H1 (cell line): ENCODE results near the gene ODAD3. TPM values are rescaled to one million over a fixed set of nuclear protein-coding genes. Genes with fewer than 3 reads are reported as not detected.

Experiments
- CTCF ChIA-PET: fragments of 300-600 bp; sonication (Branson Sonifier 250); formaldehyde crosslinking; loops from one replicate; lab custom pipeline; 2021; ENCODE audit not compliant: partially characterized antibody; lab: Charles Lee
- POLR2A ChIA-PET: fragments of 300-600 bp; sonication (Branson Sonifier 250); formaldehyde crosslinking; loops from one replicate; lab custom pipeline; 2021; ENCODE audit warnings: inconsistent platforms; ENCODE audit not compliant: partially characterized antibody; lab: Charles Lee
- DNase-seq, 2 experiments: peaks; one replicate each; pipeline versions ENCODE4 v3.0.0 to v3.0.0-alpha.2; 2010 to 2022; ENCODE audit warnings: low spot score in 2 of 2, low read depth in 1 of 2, mixed read lengths in 1 of 2
- FAIRE-seq: peaks from 2 replicates; lab custom pipeline; 2011; peaks lifted over from hg19 to GRCh38; lab: Jason Lieb, UNC
- H2AFZ ChIP-seq: 2 replicates; pipeline ENCODE4 v1.8.1; 2012; ENCODE audit warnings: low read length, inconsistent platforms
- H2AK5ac ChIP-seq: 2 replicates; pipeline ENCODE4 v1.6.1; 2013; ENCODE audit warnings: low read depth, low read length
- H2BK120ac ChIP-seq: replicated peaks from 2 replicates; pipeline ENCODE3; 2013; ENCODE audit warnings: low read depth, low read length, inconsistent platforms
- H2BK12ac ChIP-seq: 2 replicates; pipeline ENCODE4 v1.6.1; 2013; ENCODE audit warnings: low read depth, low read length
- H2BK15ac ChIP-seq: 2 replicates; pipeline ENCODE4 v1.6.1; 2013; ENCODE audit warnings: low read length
- H2BK20ac ChIP-seq: 2 replicates; pipeline ENCODE4 v1.6.1; 2013; ENCODE audit warnings: low read length
- H2BK5ac ChIP-seq: 2 replicates; pipeline ENCODE4 v1.6.1; 2013; ENCODE audit warnings: low read depth, low read length
- H3K14ac ChIP-seq: 2 replicates; pipeline ENCODE4 v1.6.1; 2013; ENCODE audit warnings: inconsistent platforms; ENCODE audit not compliant: insufficient read length
- H3K18ac ChIP-seq: 2 replicates; pipeline ENCODE4 v1.6.1; 2013; ENCODE audit warnings: low read length; ENCODE audit errors: extremely low read depth
- H3K23ac ChIP-seq: 2 replicates; pipeline ENCODE4 v1.6.1; 2013; ENCODE audit warnings: inconsistent platforms; ENCODE audit not compliant: insufficient read length
- H3K23me2 ChIP-seq: 2 replicates; pipeline ENCODE4 v1.6.1; 2013; ENCODE audit warnings: low read depth, low read length
- H3K27ac ChIP-seq: 2 replicates; pipeline ENCODE4 v1.6.1; 2011; ENCODE audit warnings: low read depth, low read length, inconsistent platforms
- H3K27me3 ChIP-seq, 4 experiments: replicated peaks in 1 of 4; 1 replicate in 1 of 4; 2 replicates in 3 of 4; pipeline versions ENCODE4 v1.6.1 to v1.8.1; 2011 to 2013; ENCODE audit warnings: low read length in 3 of 4, mild to moderate bottlenecking in 3 of 4, inconsistent platforms in 2 of 4, mixed read lengths in 2 of 4, moderate library complexity in 1 of 4; ENCODE audit not compliant: control insufficient read depth in 3 of 4, insufficient read depth in 3 of 4; ENCODE audit errors: extremely low read depth in 1 of 4
- H3K36me3 ChIP-seq, 4 experiments: 2 replicates each; pipeline versions ENCODE4 v1.6.1 to v1.8.1; 2011 to 2013; ENCODE audit warnings: mild to moderate bottlenecking in 4 of 4, low read length in 3 of 4, moderate library complexity in 2 of 4, control low read depth in 1 of 4, inconsistent platforms in 1 of 4; ENCODE audit not compliant: insufficient read depth in 4 of 4, control insufficient read depth in 2 of 4
- H3K4ac ChIP-seq: replicated peaks from 2 replicates; pipeline ENCODE3; 2013; ENCODE audit warnings: low read length, low read depth, mixed read lengths, inconsistent platforms; ENCODE audit not compliant: insufficient read length
- H3K4me1 ChIP-seq, 4 experiments: replicated peaks in 1 of 4; 1 replicate in 1 of 4; 2 replicates in 3 of 4; pipeline versions ENCODE4 v1.6.1 to v1.8.1; 2011 to 2013; ENCODE audit warnings: low read length in 3 of 4, inconsistent platforms in 2 of 4, mixed read lengths in 1 of 4; ENCODE audit not compliant: insufficient read depth in 4 of 4, control insufficient read depth in 3 of 4
- H3K4me2 ChIP-seq, 2 experiments: 2 replicates each; pipeline versions ENCODE4 v1.6.1 to v1.8.1; 2011 to 2013; ENCODE audit warnings: low read depth in 2 of 2, low read length in 2 of 2, control low read depth in 1 of 2, inconsistent platforms in 1 of 2, mild to moderate bottlenecking in 1 of 2; ENCODE audit not compliant: insufficient read depth in 1 of 2
- H3K4me3 ChIP-seq, 4 experiments: fragments of 200-600, 300-600 bp in 1 of 4; sonication (generic), shearing (Covaris generic), sonication (Bioruptor Twin) in 1 of 4; 2 replicates each; pipeline versions ENCODE4 v1.5.1 to v1.8.1; 2011 to 2016; ENCODE audit warnings: low read length in 4 of 4, low read depth in 3 of 4, control low read depth in 2 of 4, inconsistent platforms in 2 of 4, mild to moderate bottlenecking in 2 of 4, mixed read lengths in 1 of 4, moderate library complexity in 1 of 4; ENCODE audit not compliant: insufficient read depth in 2 of 4; ENCODE audit errors: extremely low read depth in 1 of 4
- H3K56ac ChIP-seq: replicated peaks from 2 replicates; pipeline ENCODE3; 2013; ENCODE audit warnings: low read depth, mild to moderate bottlenecking, mixed read lengths, low read length, inconsistent platforms; ENCODE audit not compliant: insufficient read length
- H3K79me1 ChIP-seq: 2 replicates; pipeline ENCODE4 v1.6.1; 2013; ENCODE audit warnings: low read depth, low read length, control low read depth
- H3K79me2 ChIP-seq, 2 experiments: 2 replicates each; pipeline versions ENCODE4 v1.6.1 to v1.8.1; 2012 to 2013; ENCODE audit warnings: low read length in 2 of 2, mild to moderate bottlenecking in 2 of 2, inconsistent platforms in 1 of 2; ENCODE audit not compliant: insufficient read depth in 2 of 2, control insufficient read depth in 1 of 2
- H3K9ac ChIP-seq, 4 experiments: replicated peaks in 1 of 4; 1 replicate in 1 of 4; 2 replicates in 3 of 4; pipeline versions ENCODE4 v1.6.1 to v1.8.1; 2011 to 2013; ENCODE audit warnings: low read depth in 3 of 4, low read length in 3 of 4, control low read depth in 2 of 4, mild to moderate bottlenecking in 2 of 4, moderate library complexity in 2 of 4, inconsistent platforms in 1 of 4; ENCODE audit errors: extremely low read depth in 1 of 4
- H3K9me3 ChIP-seq, 2 experiments: 2 replicates each; pipeline versions ENCODE4 v1.6.1 to v1.8.1; 2012 to 2013; ENCODE audit warnings: mild to moderate bottlenecking in 2 of 2, moderate library complexity in 2 of 2, control low read depth in 1 of 2, inconsistent platforms in 1 of 2, low read depth in 1 of 2, low read length in 1 of 2, mixed read lengths in 1 of 2; ENCODE audit not compliant: insufficient read depth in 2 of 2
- H4K20me1 ChIP-seq, 2 experiments: replicated peaks in 1 of 2; 2 replicates each; pipeline versions ENCODE3 to v1.8.1; 2011 to 2013; ENCODE audit warnings: inconsistent platforms in 2 of 2, low read length in 2 of 2, mild to moderate bottlenecking in 1 of 2; ENCODE audit not compliant: insufficient read depth in 2 of 2, control insufficient read depth in 1 of 2
- H4K5ac ChIP-seq: 2 replicates; pipeline ENCODE4 v1.6.1; 2013; ENCODE audit warnings: low read length, low read depth, mixed read lengths, inconsistent platforms; ENCODE audit not compliant: insufficient read length
- H4K8ac ChIP-seq: 2 replicates; pipeline ENCODE4 v1.8.0; 2013; ENCODE audit warnings: mild to moderate bottlenecking, moderate library complexity, low read length, inconsistent platforms; ENCODE audit not compliant: insufficient read depth; ENCODE audit errors: extremely low read depth
- H4K91ac ChIP-seq: replicated peaks from 2 replicates; pipeline ENCODE3; 2013; ENCODE audit warnings: low read length, mixed read lengths, inconsistent platforms; ENCODE audit not compliant: insufficient read length
- ASH2L ChIP-seq: fragments of 200-600, 300-600 bp; sonication (generic); IDR thresholded peaks from one replicate; pipeline ENCODE4 v1.7.1; 2017; ENCODE audit warnings: low read length
- ATF2 ChIP-seq: IDR thresholded peaks from 2 replicates; pipeline ENCODE4 v1.6.1; 2012; ENCODE audit warnings: low read length, inconsistent platforms
- CBX5 ChIP-seq: fragments of 300-800, 300-1000 bp; sonication (generic); IDR thresholded peaks from 2 replicates; pipeline ENCODE4 v1.7.1; 2016; ENCODE audit warnings: antibody characterized with exemption, low read length, low read depth
- CEBPB ChIP-seq: IDR thresholded peaks from 2 replicates; pipeline ENCODE4 v1.6.1; 2012; ENCODE audit warnings: low read depth, low read length
- CHD1 ChIP-seq: IDR thresholded peaks from 2 replicates; pipeline ENCODE4 v1.6.1; 2012; ENCODE audit warnings: low read depth, low read length, improper control_type of control experiment
- CHD2 ChIP-seq: IDR thresholded peaks from 2 replicates; pipeline ENCODE4 v1.6.1; 2012; ENCODE audit warnings: low read length, improper control_type of control experiment
- EGR1 ChIP-seq: IDR thresholded peaks from 2 replicates; pipeline ENCODE4 v1.6.1; 2011; ENCODE audit warnings: low read depth, low read length, borderline replicate concordance
- GTF2F1 ChIP-seq: IDR thresholded peaks from 2 replicates; pipeline ENCODE4 v1.6.1; 2012; ENCODE audit warnings: low read depth, low read length, improper control_type of control experiment, borderline replicate concordance
- POLR2A ChIP-seq, 2 experiments: IDR thresholded peaks; 1 replicate in 1 of 2; 2 replicates in 1 of 2; pipeline ENCODE4 v1.6.1; 2011; ENCODE audit warnings: low read depth in 2 of 2, low read length in 2 of 2, mild to moderate bottlenecking in 2 of 2; ENCODE audit errors: control extremely low read depth in 1 of 2
- RFX5 ChIP-seq: IDR thresholded peaks from 2 replicates; pipeline ENCODE4 v1.6.1; 2011; ENCODE audit warnings: low read depth, low read length, improper control_type of control experiment, borderline replicate concordance
- TBP ChIP-seq: IDR thresholded peaks from 2 replicates; pipeline ENCODE4 v1.6.1; 2011; ENCODE audit warnings: low read depth, low read length, improper control_type of control experiment
- WGBS, 2 experiments: shearing (Covaris generic) in 1 of 2; methylation state at CpG; one replicate each; pipeline versions ENCODE4 v1.1.6 to v1.1.7; 2013 to 2015; ENCODE audit warnings: low lambda C conversion rate in 2 of 2, mixed read lengths in 2 of 2, inconsistent platforms in 1 of 2, low coverage in 1 of 2, missing lambda C conversion rate in 1 of 2; ENCODE audit not compliant: insufficient replicate concordance in 2 of 2, insufficient coverage in 1 of 2, insufficient read length in 1 of 2; ENCODE audit errors: extremely low coverage in 1 of 2, missing lambda C conversion rate in 1 of 2; 5-methylcytosine and 5-hydroxymethylcytosine counted together
- polyA plus RNA-seq, 7 experiments: library from polyadenylated mRNA; depleted of rRNA in 3 of 7; stranded (reverse) in 5 of 7; unstranded in 2 of 7; fragments of >200 nt in 5 of 7; fragments of 200-250 nt in 2 of 7; gene quantifications; 1 replicate in 5 of 7; 2 replicates in 1 of 7; 4 replicates in 1 of 7; pipeline versions ENCODE4 v1.2.1 to v1.2.3, GENCODE V29; 2011 to 2013; ENCODE audit warnings: missing spikeins in 2 of 7, mixed read lengths in 2 of 7
- total RNA-seq: library from RNA; stranded (reverse); fragmentation: NEBNext Ultra II Directional; extraction: Animal tissue kit (Norgen Biotek cat#: 25700); gene quantifications from 2 replicates; pipeline ENCODE4 v1.2.1, GENCODE V29; 2021

ODAD3 gene
- total and polyA plus RNA-seq, 2 of the 8 experiments (the other 6 are each of a cell fraction or from before 2014, with no cell fraction given): 2.1 to 2.2 TPM

GRCh38 chr19:11374433-11375142 lies 60.3 kb downstream of the ODAD3 start, which contains the start of gene SWSAP1:
SWSAP1 (plus strand) TSS chr19:11374666; CDS start chr19:11374681, 15 bp downstream.
- H3K9me3 ChIP-seq: no peaks in the 10 kb centered on the region
- peaks cover 0 to 2% of the 10 kb centered on the region in 2 experiments for H4K20me1 ChIP-seq
- peak within 1 kb of the TSS; percentile 14 to 95 (median 90) for H3K9ac ChIP-seq
- H3K27ac ChIP-seq: peak within 1 kb of the TSS; percentile 91
- peak within 1 kb of the TSS; percentile 81; the same call in 1 of the 2 replicates for H2BK15ac ChIP-seq
- peak within 1 kb of the TSS; percentile 45 for H2AK5ac ChIP-seq
- ChIA-PET CTCF (interaction anchor here (0.6 to 16.8 kb wide), 11 partner anchors 8 to 1512 kb away, joined by 3 to 197 read pairs (median 10); partner anchors contain the start of genes EPOR, ODAD3, PRKCSH and RGL3), POLR2A (interaction anchor here (0.6 to 5.2 kb wide), 30 partner anchors 9 to 1575 kb away, joined by 3 to 34 read pairs (median 4); partner anchors contain the start of genes CCDC159, ELAVL3, EPOR and ODAD3)
- peaks cover 7% of the 10 kb centered on the region for H3K23me2 ChIP-seq
- H3K14ac ChIP-seq: no peak within 1 kb of the TSS
- peak within 1 kb of the TSS; percentile 95 for H2BK5ac ChIP-seq
- H2BK120ac ChIP-seq: no peak within 1 kb of the TSS
- peak within 1 kb of the TSS; percentile 67 to 90 (median 71) for H3K4me3 ChIP-seq
- H3K4me2 ChIP-seq: peak within 1 kb of the TSS; percentile 74 to 79
- no peaks in the 10 kb centered on the region for H3K36me3 ChIP-seq
- peaks cover 0 to 10% (median 8%) of the 10 kb centered on the region in 4 experiments; a peak in 6 of 7 replicates for H3K4me1 ChIP-seq
- no peak within 1 kb of the TSS; the same call in 1 of the 2 replicates for H2AFZ ChIP-seq
- no peaks in the 10 kb centered on the region; the same call in 1 of the 2 replicates for H3K79me1 ChIP-seq
- H3K23ac ChIP-seq: no peak within 1 kb of the TSS
- peak within 1 kb of the TSS; percentile 97 for H3K18ac ChIP-seq
- peak within 1 kb of the TSS; percentile 96 for H4K5ac ChIP-seq
- peak within 1 kb of the TSS; percentile 98; the same call in 1 of the 2 replicates for H4K8ac ChIP-seq
- no peak within 1 kb of the TSS for H2BK20ac ChIP-seq
- no peak within 1 kb of the TSS; the same call in 1 of the 2 replicates for H2BK12ac ChIP-seq
- H4K91ac ChIP-seq: peak within 1 kb of the TSS; percentile 47
- DNase-seq (peak; percentile 97 to 98), FAIRE-seq (peak; percentile 75)
- 2% methylated on average over 44 of the region's 44 CpGs; no CpG with 5 or more reads in 1 of the 2 experiments for WGBS, 2 experiments
- H3K56ac ChIP-seq: peak within 1 kb of the TSS; percentile 87
- H3K27me3 ChIP-seq: no peaks in the 10 kb centered on the region
- no peaks in the 10 kb centered on the region for H3K79me2 ChIP-seq
- H3K4ac ChIP-seq: no peak within 1 kb of the TSS
- TF ChIP-seq GTF2F1 (no peak), EGR1 (no peak), POLR2A (IDR thresholded peaks at IDR 0.05; ENCODE audit: control extremely low read depth in 1 of 2, low read depth in 2 of 2, low read length in 2 of 2) (peak in 1 of 2 experiments; percentile 98; a peak in 2 of 3 replicates), CEBPB (no peak), TBP (peak; percentile 48; the same call in 1 of the 2 replicates), RFX5 (no peak), CBX5 (no peak), CHD2 (peak; percentile 83), ASH2L (peak; percentile 24), ATF2 (peak; percentile 37; the same call in 1 of the 2 replicates), CHD1 (no peak)
